GM11168 (cell line): Measurements from ENCODE around the gene TIPIN.
"Not testable (repeated sequence)": the region's sequence is repeated elsewhere in the genome, so short reads cannot be mapped to it uniquely, and the experiment has no call there.

Source experiments
- in situ Hi-C: fragments of 300-500 bp; cut with MboI; formaldehyde crosslinking; loops from one replicate; pipeline ENCODE4 v1.12.0; 2022; ENCODE audit warnings: low sequenced_read_pairs; ENCODE audit not compliant: unreplicated experiment

Gene TIPIN

GRCh38 chr15:66309828-66310227 lies 46.7 kb downstream of the TIPIN start:
- in situ Hi-C loops, result no loop called here

- in situ Hi-C loops, result no loop called here
These were observed 48.0 kb downstream of the TIPIN start for GRCh38 chr15:66308531-66308930.

GRCh38 chr15:66306381-66306780 lies 50.1 kb downstream of the TIPIN start:
- in situ Hi-C loops, result no loop called here

- in situ Hi-C loops, result not testable (repeated sequence)
These were observed 52.1 kb downstream of the TIPIN start for GRCh38 chr15:66304425-66304824.

GRCh38 chr15:66302489-66303278 lies 53.8 kb downstream of the TIPIN start:
- in situ Hi-C loops, result no loop called here

- in situ Hi-C loops, result no loop called here
These were observed 57.7 kb downstream of the TIPIN start for GRCh38 chr15:66298803-66299251.

- in situ Hi-C loops, result no loop called here
These were observed 60.3 kb downstream of the TIPIN start for GRCh38 chr15:66296186-66296585.

GRCh38 chr15:66294932-66295235 lies 61.6 kb downstream of the TIPIN start:
- in situ Hi-C loops, result no loop called here

GRCh38 chr15:66294157-66294931 lies 62.1 kb downstream of the TIPIN start:
- in situ Hi-C loops, result no loop called here

- in situ Hi-C loops, result no loop called here
These were observed 62.9 kb downstream of the TIPIN start, which contains the start of gene DIS3L for GRCh38 chr15:66293419-66294156. Gene DIS3L, plus strand, starts transcription at chr15:66293568. Its CDS starts 29 bp downstream, at chr15:66293597.

- in situ Hi-C loops, result no loop called here
These were observed 63.7 kb downstream of the TIPIN start for GRCh38 chr15:66292571-66293418.

- in situ Hi-C loops, result no loop called here
These were observed 64.5 kb downstream of the TIPIN start for GRCh38 chr15:66291816-66292570.

GRCh38 chr15:66290518-66290917 lies 66.0 kb downstream of the TIPIN start:
- in situ Hi-C loops, result no loop called here

GRCh38 chr15:66290007-66290406 lies 66.5 kb downstream of the TIPIN start:
- in situ Hi-C loops, result no loop called here

- in situ Hi-C loops, result no loop called here
These were observed 67.8 kb downstream of the TIPIN start for GRCh38 chr15:66288551-66289185.

GRCh38 chr15:66288093-66288492 lies 68.4 kb downstream of the TIPIN start:
- in situ Hi-C loops, result no loop called here

GRCh38 chr15:66287461-66288057 lies 68.9 kb downstream of the TIPIN start:
- in situ Hi-C loops, result no loop called here
